IMR-90 (cell line): ENCODE measurements around the gene HHIPL1.

ENCODE experiments used
- CTCF ChIP-seq: conservative IDR thresholded peaks from 2 replicates; pipeline ENCODE4 v1.5.1; 2012; ENCODE audit warnings: mild to moderate bottlenecking, low read depth, low read length, improper control_type of control experiment
- ELK1 ChIP-seq: fragments of 150-350 bp; IDR thresholded peaks from 2 replicates; pipeline ENCODE4 v1.6.1; 2016; ENCODE audit warnings: low read depth, mild to moderate bottlenecking, low read length, moderate library complexity, borderline replicate concordance
- MXI1 ChIP-seq: IDR thresholded peaks from 2 replicates; pipeline ENCODE4 v1.6.1; 2012; ENCODE audit warnings: low read depth, mild to moderate bottlenecking, low read length, moderate library complexity, borderline replicate concordance
- NFE2L2 ChIP-seq: fragments of 150-350 bp; IDR thresholded peaks from 2 replicates; pipeline ENCODE4 v1.6.1; 2016; ENCODE audit warnings: low read depth, mild to moderate bottlenecking, low read length
- POLR2A ChIP-seq: IDR thresholded peaks from 2 replicates; pipeline ENCODE4 v1.6.1; 2012; ENCODE audit warnings: mild to moderate bottlenecking, low read depth, low read length
- RAD21 ChIP-seq: IDR thresholded peaks from 2 replicates; pipeline ENCODE4 v1.6.1; 2012; ENCODE audit warnings: low read length, improper control_type of control experiment
- RCOR1 ChIP-seq: IDR thresholded peaks from 2 replicates; pipeline ENCODE4 v1.6.1; 2012; ENCODE audit warnings: mild to moderate bottlenecking, low read length, improper control_type of control experiment; ENCODE audit not compliant: insufficient replicate concordance
- SMC3 ChIP-seq: fragments of 150-350 bp; IDR thresholded peaks from 2 replicates; pipeline ENCODE4 v1.6.1; 2016; ENCODE audit warnings: low read depth, mild to moderate bottlenecking, antibody characterized with exemption, low read length, moderate library complexity

- TF ChIP-seq CTCF (no peak), ELK1 (no peak), SMC3 (no peak), RAD21 (no peak), RCOR1 (no peak), POLR2A (no peak), MXI1 (no peak), NFE2L2 (no peak)
Measured at GRCh38 chr14:99643343-99643742, 1.6 kb upstream of the HHIPL1 start.
